GM10266 (cell line): Measurements from ENCODE around the gene SLC27A4.

Source experiments
- DNase-seq: peaks from one replicate; pipeline ENCODE4 v3.0.0; 2012; ENCODE audit errors: extremely low spot score
- TF ChIP-seq, protein P1 (sequence below): IDR thresholded peaks from 2 replicates; pipeline ENCODE4 v1.5.1; 2012; ENCODE audit warnings: mild to moderate bottlenecking, low read depth; ENCODE audit not compliant: control insufficient read depth, insufficient read depth; ENCODE audit errors: missing control alignments

The SLC27A4 gene

DNA sequence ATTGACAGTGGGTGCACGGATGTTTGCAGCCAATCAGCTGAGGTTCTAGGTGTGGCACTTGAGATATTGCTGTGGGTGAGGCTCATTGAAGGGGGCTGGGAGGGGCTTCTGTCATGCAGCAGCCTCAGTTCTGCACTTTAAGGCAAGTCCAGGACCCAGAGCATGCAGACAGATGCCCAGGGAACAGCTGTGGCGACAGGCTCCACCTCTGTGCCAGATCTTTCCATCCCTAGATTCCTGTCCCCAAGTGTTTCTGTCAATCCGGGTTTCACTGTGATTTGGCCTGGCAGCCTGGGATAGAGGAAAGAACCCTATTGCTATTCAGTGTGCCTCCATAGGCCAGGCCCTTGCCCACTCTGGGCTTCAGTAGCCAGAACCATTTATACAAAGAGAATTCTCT is 59.5 kb downstream of the SLC27A4 start:
- TF ChIP-seq, protein P1, sequence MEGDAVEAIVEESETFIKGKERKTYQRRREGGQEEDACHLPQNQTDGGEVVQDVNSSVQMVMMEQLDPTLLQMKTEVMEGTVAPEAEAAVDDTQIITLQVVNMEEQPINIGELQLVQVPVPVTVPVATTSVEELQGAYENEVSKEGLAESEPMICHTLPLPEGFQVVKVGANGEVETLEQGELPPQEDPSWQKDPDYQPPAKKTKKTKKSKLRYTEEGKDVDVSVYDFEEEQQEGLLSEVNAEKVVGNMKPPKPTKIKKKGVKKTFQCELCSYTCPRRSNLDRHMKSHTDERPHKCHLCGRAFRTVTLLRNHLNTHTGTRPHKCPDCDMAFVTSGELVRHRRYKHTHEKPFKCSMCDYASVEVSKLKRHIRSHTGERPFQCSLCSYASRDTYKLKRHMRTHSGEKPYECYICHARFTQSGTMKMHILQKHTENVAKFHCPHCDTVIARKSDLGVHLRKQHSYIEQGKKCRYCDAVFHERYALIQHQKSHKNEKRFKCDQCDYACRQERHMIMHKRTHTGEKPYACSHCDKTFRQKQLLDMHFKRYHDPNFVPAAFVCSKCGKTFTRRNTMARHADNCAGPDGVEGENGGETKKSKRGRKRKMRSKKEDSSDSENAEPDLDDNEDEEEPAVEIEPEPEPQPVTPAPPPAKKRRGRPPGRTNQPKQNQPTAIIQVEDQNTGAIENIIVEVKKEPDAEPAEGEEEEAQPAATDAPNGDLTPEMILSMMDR, result no peak
- DNase-seq, result no peak

DNA sequence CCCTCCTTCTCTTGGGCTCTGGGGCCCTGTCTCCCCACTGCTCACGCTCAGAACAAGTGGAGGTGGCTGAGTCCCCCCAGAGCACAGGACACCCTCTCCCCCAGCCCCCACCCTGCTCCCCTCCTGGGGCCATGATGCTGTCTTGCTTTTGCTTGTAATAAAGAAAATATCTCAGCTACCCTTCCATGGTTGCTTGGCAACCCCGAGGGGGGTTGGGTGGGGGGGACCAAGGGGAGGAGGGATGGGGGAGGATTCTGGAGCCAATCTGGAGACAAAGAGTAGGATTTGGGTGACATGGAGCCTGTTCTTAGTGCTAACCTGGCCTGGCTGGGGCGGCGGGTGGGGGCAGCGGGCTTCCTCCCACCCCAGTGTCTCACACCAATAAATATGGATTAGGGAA is 64.2 kb downstream of the SLC27A4 start:
- DNase-seq, result no peak
- TF ChIP-seq, protein P1, result no peak

DNA sequence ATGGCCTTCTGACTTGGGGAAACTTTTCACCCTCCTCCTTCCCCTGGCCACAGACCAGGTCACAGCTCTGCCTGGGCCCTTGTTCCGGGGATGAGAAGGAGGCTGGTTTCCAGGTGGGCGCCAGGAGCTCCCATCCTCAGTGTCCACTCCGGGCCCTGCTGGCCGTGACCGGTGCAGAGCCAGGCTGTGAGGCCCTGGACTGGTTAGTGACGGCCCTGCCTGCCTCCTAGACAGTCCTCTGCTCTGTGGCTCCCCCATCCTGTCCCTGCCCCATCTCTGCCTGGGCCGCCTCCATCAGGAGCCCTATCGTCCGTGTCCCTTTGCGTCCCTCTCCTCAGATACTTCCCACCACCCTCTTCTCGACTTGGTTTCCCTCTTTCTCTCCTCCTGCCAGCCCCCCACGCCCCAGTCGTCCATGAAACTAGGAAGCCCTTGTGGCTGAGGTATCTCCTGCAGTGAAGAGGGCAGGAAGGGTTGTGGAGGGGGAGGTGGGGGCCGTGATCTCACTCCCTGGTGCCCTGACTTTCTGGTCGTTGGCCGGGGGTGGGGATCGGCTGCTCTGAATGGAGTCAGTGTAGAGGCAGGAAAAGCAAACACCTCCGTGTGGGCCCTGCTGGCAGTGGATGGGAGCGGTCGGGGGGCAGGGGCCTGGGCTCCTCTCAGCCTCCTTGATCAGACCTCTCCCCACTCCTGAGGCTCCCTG is 64.9 kb downstream of the SLC27A4 start:
- TF ChIP-seq, protein P1, result no peak
- DNase-seq, result no peak

DNA sequence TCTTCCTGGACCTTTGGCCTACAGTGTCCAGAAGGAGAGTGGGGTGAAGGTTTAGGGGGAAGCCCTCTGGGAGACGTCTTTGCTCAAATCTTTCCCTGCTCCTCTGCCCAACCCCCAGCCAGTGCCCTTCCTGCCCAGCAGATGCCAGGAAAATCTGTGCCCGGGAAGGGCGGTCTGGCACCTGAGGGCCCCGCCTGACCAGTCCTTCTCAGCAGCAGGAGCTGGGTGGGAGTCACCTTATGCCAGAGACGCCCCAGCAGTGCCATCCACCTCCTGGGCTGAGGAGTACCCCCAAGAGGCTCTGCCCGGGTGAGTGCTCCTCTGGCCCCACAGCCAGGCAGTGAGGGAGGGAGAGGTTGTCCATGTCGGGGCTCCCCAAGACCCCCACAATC is 65.4 kb downstream of the SLC27A4 start:
- DNase-seq, result no peak
- TF ChIP-seq, protein P1, result no peak

DNA sequence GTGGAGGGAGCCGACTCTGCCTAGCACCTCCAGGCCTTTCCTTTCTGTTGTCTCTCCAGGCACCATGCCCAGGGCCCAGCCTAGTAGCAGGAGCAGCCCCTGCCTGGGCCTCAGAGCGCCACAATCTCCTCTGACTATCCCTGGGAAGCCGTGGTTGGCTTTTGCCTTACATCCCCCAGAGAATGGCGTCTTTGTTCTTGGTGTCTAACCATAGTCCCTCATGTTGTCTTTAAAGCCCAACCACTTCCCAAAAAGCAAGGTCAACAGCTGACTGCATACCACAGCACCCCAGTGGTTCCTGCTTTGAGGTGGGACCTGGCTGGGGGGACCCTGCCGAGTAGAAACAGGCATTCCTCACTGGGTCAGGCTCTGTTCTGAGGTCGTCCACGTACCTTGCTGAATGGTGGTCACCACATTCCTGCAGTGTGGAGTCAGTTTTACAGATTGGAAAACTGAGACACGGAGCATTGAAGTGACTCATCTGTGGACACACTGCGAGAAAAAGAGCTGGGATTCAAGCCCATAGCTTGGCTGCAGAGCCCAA is 66.6 kb downstream of the SLC27A4 start:
- TF ChIP-seq, protein P1, result no peak
- DNase-seq, result no peak

DNA sequence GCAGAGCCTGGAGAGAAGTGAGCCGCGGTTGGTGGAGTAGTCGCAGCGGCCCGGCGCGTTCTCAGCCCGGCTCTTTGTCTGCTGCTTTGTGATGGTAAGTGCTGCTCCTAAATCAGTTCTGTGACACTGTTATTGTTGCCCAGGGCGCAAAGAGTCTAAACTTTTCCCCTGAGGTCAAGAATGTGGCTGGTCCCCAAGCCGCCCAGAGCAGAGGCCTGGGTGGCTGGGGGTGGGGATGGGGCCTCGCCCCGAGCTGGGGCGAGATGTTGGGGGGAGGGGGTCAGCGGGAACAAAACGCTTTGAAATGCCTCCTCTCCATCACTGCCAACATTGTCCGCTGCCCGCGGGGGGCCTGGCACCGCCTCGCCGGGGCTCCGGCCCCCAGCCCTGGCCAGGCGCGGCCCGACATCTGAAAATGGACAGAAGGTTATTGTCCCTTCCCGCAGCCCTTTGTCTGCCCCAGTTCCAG is 68.7 kb downstream of the SLC27A4 start:
- TF ChIP-seq, protein P1, result no peak
- no peak for DNase-seq

DNA sequence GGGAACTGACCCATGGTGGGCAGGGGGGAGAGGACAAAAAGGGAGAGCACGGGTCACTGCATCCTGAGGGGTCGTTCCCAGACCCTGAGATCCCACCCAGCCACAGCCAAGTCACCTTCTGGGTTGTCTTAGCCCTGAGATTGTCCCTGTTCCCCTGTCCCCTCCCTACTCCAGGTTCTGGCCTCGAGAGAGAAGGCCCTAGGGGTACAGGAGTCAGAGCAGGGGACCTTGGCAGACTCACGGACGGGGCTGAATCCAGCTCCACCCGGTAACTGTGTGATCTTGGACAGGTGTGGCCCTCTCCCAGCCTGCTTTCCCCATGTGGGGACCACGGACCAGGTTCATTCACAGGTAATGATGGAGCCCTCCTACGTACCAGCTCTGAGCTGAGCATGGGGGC is 69.1 kb downstream of the SLC27A4 start:
- TF ChIP-seq, protein P1, result no peak
- DNase-seq, result no peak
